ENCODE results near the gene ITGA6. TPM values are rescaled to one million over a fixed set of nuclear protein-coding genes. Genes with fewer than 3 reads are reported as not detected.

The ITGA6 gene
- total RNA-seq, 4 donors from 2014 or later = 29.9 to 46.5 (median 36.6) TPM

- Histone ChIP-seq H3K9me3 (no peaks in the 10 kb centered on the region), H3K4me1 (peaks cover 21 to 36% (median 23%) of the 10 kb centered on the region in 4 donors), H3K27me3 (peaks cover 0 to 25% (median 2%) of the 10 kb centered on the region in 4 donors), H3K27ac (replicated peaks in 1 of 4) (peak overlapping the region in 2 of 4 donors; percentile 13 to 28), H3K36me3 (no peaks in the 10 kb centered on the region), H3K4me3 (peak overlapping the region; percentile 8 to 80 (median 68))
- no peak for TF ChIP-seq CTCF (IDR thresholded peaks at IDR 0.05)
- TF ChIP-seq POLR2AphosphoS5 (IDR thresholded peaks at IDR 0.05) = peak; percentile 48 to 54
- intact Hi-C loops (cut with DNase I) = no loop called here
- 62% methylated on average over 4 of the region's 4 CpGs for WGBS
- no peak for DNase-seq (ENCODE audit: extremely low spot score)
Observed at GRCh38 chr2:172431463-172431862, 4.1 kb downstream of the ITGA6 start.

- intact Hi-C loops (cut with DNase I) = no loop called here
- Histone ChIP-seq H3K27ac (replicated peaks in 1 of 4) (peak overlapping the region in 1 of 4 donors; percentile 13), H3K36me3 (no peaks in the 10 kb centered on the region), H3K4me1 (peaks cover 16 to 38% (median 22%) of the 10 kb centered on the region in 4 donors), H3K27me3 (peaks cover 0 to 20% (median 2%) of the 10 kb centered on the region in 4 donors), H3K4me3 (no peak overlapping the region), H3K9me3 (no peaks in the 10 kb centered on the region)
- TF ChIP-seq POLR2AphosphoS5 (IDR thresholded peaks at IDR 0.05) (no peak), EP300 (IDR thresholded peaks at IDR 0.05) (no peak), POLR2A (IDR thresholded peaks at IDR 0.05; ENCODE audit: low read depth) (no peak), CTCF (IDR thresholded peaks at IDR 0.05) (no peak)
- DNase-seq (ENCODE audit: extremely low spot score) = no peak
- WGBS = 85% methylated on average over 2 of the region's 2 CpGs
Observed at GRCh38 chr2:172431993-172432392, 4.6 kb downstream of the ITGA6 start.

GRCh38 chr2:172433144-172433543 is 5.8 kb downstream of the ITGA6 start:
- Histone ChIP-seq H3K4me3 (peak overlapping the region in 1 of 4 donors; percentile 10), H3K36me3 (no peaks in the 10 kb centered on the region), H3K27me3 (peaks cover 0 to 8% (median 0%) of the 10 kb centered on the region in 4 donors), H3K9me3 (no peaks in the 10 kb centered on the region), H3K4me1 (peaks cover 7 to 28% (median 13%) of the 10 kb centered on the region in 4 donors), H3K27ac (replicated peaks in 1 of 4) (peak overlapping the region in 2 of 4 donors; percentile 13 to 18)
- TF ChIP-seq POLR2AphosphoS5 (IDR thresholded peaks at IDR 0.05) = no peak
- TF ChIP-seq EP300 (IDR thresholded peaks at IDR 0.05) = no peak
- no peak for TF ChIP-seq POLR2A (IDR thresholded peaks at IDR 0.05; ENCODE audit: low read depth)
- TF ChIP-seq CTCF (IDR thresholded peaks at IDR 0.05) = no peak
- intact Hi-C loops (cut with DNase I) = no loop called here
- WGBS = 91% methylated on average over 3 of the region's 3 CpGs
- no peak for DNase-seq (ENCODE audit: extremely low spot score)

- Histone ChIP-seq H3K4me1 (peaks cover 0 to 23% (median 19%) of the 10 kb centered on the region in 4 donors), H3K27me3 (no peaks in the 10 kb centered on the region), H3K36me3 (no peaks in the 10 kb centered on the region), H3K27ac (replicated peaks in 1 of 4) (no peak overlapping the region), H3K9me3 (no peaks in the 10 kb centered on the region), H3K4me3 (no peak overlapping the region)
- DNase-seq (ENCODE audit: extremely low spot score) = no peak
- TF ChIP-seq CTCF (IDR thresholded peaks at IDR 0.05) = no peak
- no peak for TF ChIP-seq EP300 (IDR thresholded peaks at IDR 0.05)
- TF ChIP-seq POLR2A (IDR thresholded peaks at IDR 0.05; ENCODE audit: low read depth) = no peak
- no peak for TF ChIP-seq POLR2AphosphoS5 (IDR thresholded peaks at IDR 0.05)
- WGBS = 76% methylated on average over 5 of the region's 5 CpGs
- intact Hi-C loops (cut with DNase I) = no loop called here
Observed at GRCh38 chr2:172434821-172435605, 7.6 kb downstream of the ITGA6 start.
